Loucy (cell line): ENCODE results near the gene CLDN6.

Source experiments
- H2AFZ ChIP-seq: fragments of 200-600 bp; sonication (generic); 2 replicates; pipeline ENCODE4 v1.6.0; 2016; ENCODE audit warnings: antibody characterized with exemption, mild to moderate bottlenecking, low read length, moderate library complexity
- H3F3A ChIP-seq: fragments of 200-600 bp; 2 replicates; pipeline ENCODE4 v1.6.0; 2016; ENCODE audit warnings: antibody characterized with exemption, low read depth, mild to moderate bottlenecking
- H3K27me3 ChIP-seq: fragments of 200-600 bp; sonication (generic); 2 replicates; pipeline ENCODE4 v1.6.1; 2014; ENCODE audit warnings: low read length, mild to moderate bottlenecking; ENCODE audit not compliant: insufficient read depth, poor library complexity, severe bottlenecking
- H3K36me3 ChIP-seq: fragments of 200-600 bp; sonication (generic); 2 replicates; pipeline ENCODE4 v1.6.1; 2016; ENCODE audit warnings: low read length; ENCODE audit not compliant: insufficient read depth
- H3K4me1 ChIP-seq: fragments of 200-600 bp; sonication (generic); 2 replicates; pipeline ENCODE4 v1.5.1; 2014; ENCODE audit warnings: low read length, mild to moderate bottlenecking; ENCODE audit not compliant: insufficient read depth, poor library complexity, severe bottlenecking
- H3K4me2 ChIP-seq: fragments of 200-600 bp; sonication (generic); 2 replicates; pipeline ENCODE4 v1.6.0; 2014; ENCODE audit warnings: antibody characterized with exemption, low read length, low read depth, mild to moderate bottlenecking; ENCODE audit not compliant: poor library complexity, severe bottlenecking
- H3K4me3 ChIP-seq: fragments of 200-600 bp; sonication (generic); 2 replicates; pipeline ENCODE4 v1.5.1; 2014; ENCODE audit warnings: low read length, mild to moderate bottlenecking, mixed read lengths; ENCODE audit not compliant: poor library complexity, severe bottlenecking
- H3K79me2 ChIP-seq: fragments of 200-600 bp; sonication (generic); 2 replicates; pipeline ENCODE4 v1.6.1; 2014; ENCODE audit warnings: low read length; ENCODE audit not compliant: insufficient read depth
- H3K9ac ChIP-seq: fragments of 200-600 bp; sonication (generic); 2 replicates; pipeline ENCODE4 v1.6.0; 2014; ENCODE audit warnings: mild to moderate bottlenecking, low read depth, low read length, moderate library complexity; ENCODE audit not compliant: poor library complexity, severe bottlenecking
- H3K9me2 ChIP-seq: fragments of 200-600 bp; sonication (generic); replicated peaks from 2 replicates; pipeline ENCODE4 v1.6.1; 2016; ENCODE audit warnings: low read depth, low read length, mixed read lengths
- H3K9me3 ChIP-seq: fragments of 200-600 bp; sonication (generic); 2 replicates; pipeline ENCODE4 v1.6.1; 2014; ENCODE audit warnings: mild to moderate bottlenecking, antibody characterized with exemption, low read length, low read depth; ENCODE audit not compliant: insufficient read depth
- H4K20me1 ChIP-seq: fragments of 200-600 bp; sonication (generic); 2 replicates; pipeline ENCODE4 v1.6.0; 2014; ENCODE audit warnings: antibody characterized with exemption, low read length, mild to moderate bottlenecking; ENCODE audit not compliant: insufficient read depth, poor library complexity, severe bottlenecking
- CTCF ChIP-seq: fragments of 200-600 bp; sonication (generic); conservative IDR thresholded peaks from 2 replicates; pipeline ENCODE4 v1.5.1; 2014; ENCODE audit warnings: mild to moderate bottlenecking, antibody characterized with exemption, low read length
- EZH2phosphoT487 ChIP-seq: fragments of 200-600 bp; IDR thresholded peaks from 2 replicates; pipeline ENCODE4 v1.6.1; 2018; ENCODE audit warnings: antibody characterized with exemption, mild to moderate bottlenecking, moderate library complexity, borderline replicate concordance

The CLDN6 gene

GRCh38 chr16:2977440-2977839 is 40.5 kb downstream of the CLDN6 start:
- TF ChIP-seq EZH2phosphoT487 (no peak), CTCF (no peak)
- no peaks in the 10 kb centered on the region for H3K36me3 ChIP-seq
- H3K4me2 ChIP-seq, result peak overlapping the region; percentile 51

GRCh38 chr16:2976673-2977072 is 41.3 kb downstream of the CLDN6 start:
- Histone ChIP-seq H3K9me2 (no peaks in the 10 kb centered on the region), H3K36me3 (no peaks in the 10 kb centered on the region), H3K9me3 (no peaks in the 10 kb centered on the region), H3K27me3 (no peaks in the 10 kb centered on the region), H3K4me2 (no peak overlapping the region), H2AFZ (no peak overlapping the region), H3K4me3 (no peak overlapping the region), H3K9ac (no peak overlapping the region), H4K20me1 (no peaks in the 10 kb centered on the region), H3F3A (no peaks in the 10 kb centered on the region), H3K4me1 (no peaks in the 10 kb centered on the region), H3K79me2 (peaks cover 30% of the 10 kb centered on the region)
- TF ChIP-seq EZH2phosphoT487 (no peak), CTCF (no peak)

More at GRCh38 chr16:2977440-2977839, 40.5 kb downstream of the CLDN6 start:
- peaks cover 30% of the 10 kb centered on the region for H3K79me2 ChIP-seq
- no peaks in the 10 kb centered on the region for H3K9me2 ChIP-seq
- no peak overlapping the region for H2AFZ ChIP-seq
- no peak overlapping the region for H3K9ac ChIP-seq
- no peaks in the 10 kb centered on the region for H3K27me3 ChIP-seq
- H3K9me3 ChIP-seq, result no peaks in the 10 kb centered on the region
- H3F3A ChIP-seq, result no peaks in the 10 kb centered on the region
- no peaks in the 10 kb centered on the region for H4K20me1 ChIP-seq
- no peak overlapping the region for H3K4me3 ChIP-seq
- no peaks in the 10 kb centered on the region for H3K4me1 ChIP-seq

GRCh38 chr16:2976201-2976600 is 41.8 kb downstream of the CLDN6 start:
- Histone ChIP-seq H3K4me1 (no peaks in the 10 kb centered on the region), H3K36me3 (no peaks in the 10 kb centered on the region), H4K20me1 (no peaks in the 10 kb centered on the region), H3K9me3 (no peaks in the 10 kb centered on the region), H3K4me3 (no peak overlapping the region), H3K27me3 (no peaks in the 10 kb centered on the region), H3F3A (no peaks in the 10 kb centered on the region), H3K79me2 (peaks cover 32% of the 10 kb centered on the region), H3K9ac (no peak overlapping the region), H2AFZ (no peak overlapping the region), H3K4me2 (no peak overlapping the region), H3K9me2 (no peaks in the 10 kb centered on the region)
- TF ChIP-seq CTCF (no peak), EZH2phosphoT487 (no peak)
